H1 (cell line): ENCODE data around the gene CABP1. TPM values are rescaled to one million over a fixed set of nuclear protein-coding genes. Genes with fewer than 3 reads are reported as not detected.

Experiments
- ATF2 ChIP-seq: IDR thresholded peaks from 2 replicates; pipeline ENCODE4 v1.6.1; 2012; ENCODE audit warnings: low read length, inconsistent platforms
- BCL11A ChIP-seq, 2 experiments: IDR thresholded peaks; one replicate each; pipeline ENCODE4 v1.6.1; 2011; ENCODE audit warnings: low read depth in 2 of 2, low read length in 2 of 2, mild to moderate bottlenecking in 2 of 2
- CEBPB ChIP-seq: IDR thresholded peaks from 2 replicates; pipeline ENCODE4 v1.6.1; 2012; ENCODE audit warnings: low read depth, low read length
- EGR1 ChIP-seq: IDR thresholded peaks from 2 replicates; pipeline ENCODE4 v1.6.1; 2011; ENCODE audit warnings: low read depth, low read length, borderline replicate concordance
- PHF8 ChIP-seq: fragments of 200-600 bp; sonication (generic); conservative IDR thresholded peaks from 2 replicates; pipeline ENCODE4 v1.7.1; 2012; ENCODE audit warnings: low read depth, mild to moderate bottlenecking, inconsistent platforms, low read length, moderate library complexity
- RAD21 ChIP-seq, 2 experiments: IDR thresholded peaks in 1 of 2; conservative IDR thresholded peaks in 1 of 2; 2 replicates each; pipeline ENCODE4 v1.6.1; 2011; ENCODE audit warnings: low read depth in 2 of 2, low read length in 2 of 2, improper control_type of control experiment in 1 of 2, inconsistent platforms in 1 of 2, mild to moderate bottlenecking in 1 of 2, moderate library complexity in 1 of 2
- RFX5 ChIP-seq: IDR thresholded peaks from 2 replicates; pipeline ENCODE4 v1.6.1; 2011; ENCODE audit warnings: low read depth, low read length, improper control_type of control experiment, borderline replicate concordance
- TBP ChIP-seq: IDR thresholded peaks from 2 replicates; pipeline ENCODE4 v1.6.1; 2011; ENCODE audit warnings: low read depth, low read length, improper control_type of control experiment
- YY1 ChIP-seq: IDR thresholded peaks from 2 replicates; pipeline ENCODE4 v1.6.1; 2011; ENCODE audit warnings: low read depth, mild to moderate bottlenecking, low read length
- polyA plus RNA-seq, 7 experiments: library from polyadenylated mRNA; depleted of rRNA in 3 of 7; stranded (reverse) in 5 of 7; unstranded in 2 of 7; fragments of >200 nt in 5 of 7; fragments of 200-250 nt in 2 of 7; gene quantifications; 1 replicate in 5 of 7; 2 replicates in 1 of 7; 4 replicates in 1 of 7; pipeline versions ENCODE4 v1.2.1 to v1.2.3, GENCODE V29; 2011 to 2013; ENCODE audit warnings: missing spikeins in 2 of 7, mixed read lengths in 2 of 7
- total RNA-seq: library from RNA; stranded (reverse); fragmentation: NEBNext Ultra II Directional; extraction: Animal tissue kit (Norgen Biotek cat#: 25700); gene quantifications from 2 replicates; pipeline ENCODE4 v1.2.1, GENCODE V29; 2021

Gene CABP1
- total and polyA plus RNA-seq, 2 of the 8 experiments (the other 6 are each of a cell fraction or from before 2014, with no cell fraction given): 3.9 to 7.4 TPM

DNA sequence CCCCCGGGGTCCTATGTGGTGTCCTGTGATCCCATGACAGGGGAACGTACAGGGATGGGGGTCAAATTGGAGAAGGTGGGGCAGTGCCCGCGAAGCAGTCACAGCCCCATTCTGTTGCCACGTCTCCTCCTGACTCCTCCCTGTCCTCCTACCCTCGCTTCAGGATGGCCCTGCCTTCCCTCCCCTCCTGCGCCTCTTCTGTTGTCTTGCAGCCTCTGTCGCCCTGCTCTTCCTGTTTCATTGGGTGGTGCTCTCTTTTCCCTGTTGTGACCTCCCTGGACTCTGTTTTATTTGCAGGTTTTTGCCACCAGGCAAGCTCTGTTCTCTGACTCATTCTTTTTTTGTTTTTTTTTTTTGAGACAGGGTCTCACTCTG, 18.7 kb downstream of the CABP1 start (continued):
- TF ChIP-seq PHF8: no peak
- TF ChIP-seq BCL11A (IDR thresholded peaks at IDR 0.05; ENCODE audit: low read depth in 2 of 2, low read length in 2 of 2): no peak
- TF ChIP-seq TBP: no peak
- TF ChIP-seq YY1: no peak
- no peak for TF ChIP-seq ATF2
- TF ChIP-seq RFX5: no peak
- TF ChIP-seq CEBPB: no peak
- TF ChIP-seq RAD21 (IDR thresholded peaks at IDR 0.05 in 1 of 2, conservative IDR thresholded peaks at IDR 0.05 in 1 of 2; ENCODE audit: low read depth in 2 of 2, low read length in 2 of 2): no peak
- TF ChIP-seq EGR1: no peak
